ENCODE data around the gene HLCS.

DNA sequence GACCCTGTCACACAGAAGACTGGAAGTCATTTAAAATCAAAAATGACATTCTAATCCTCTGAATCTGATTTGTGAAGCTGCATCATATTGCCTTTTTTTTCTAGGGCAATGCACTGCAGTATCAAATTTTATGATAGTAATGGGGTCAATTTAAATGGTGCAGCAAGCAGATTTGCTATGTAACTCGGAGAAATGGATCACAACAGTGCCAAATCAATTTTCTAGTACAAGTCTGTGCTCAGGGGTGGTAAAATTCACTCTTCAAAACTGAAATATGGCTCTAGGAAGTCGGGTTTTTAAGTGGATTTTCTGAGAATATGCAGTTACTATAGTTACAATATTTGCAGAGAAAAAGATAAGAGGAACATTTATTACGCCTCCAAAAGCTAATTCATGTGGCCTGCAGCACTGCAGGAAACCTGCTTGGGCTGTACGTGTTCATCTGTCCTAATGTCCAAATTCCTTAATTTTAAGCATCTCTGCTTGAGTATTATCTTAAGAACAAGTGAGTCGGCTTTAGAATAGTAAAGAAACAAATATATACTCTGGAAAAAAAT, 31.5 kb downstream of the HLCS start:
- TF ChIP-seq, protein P1, sequence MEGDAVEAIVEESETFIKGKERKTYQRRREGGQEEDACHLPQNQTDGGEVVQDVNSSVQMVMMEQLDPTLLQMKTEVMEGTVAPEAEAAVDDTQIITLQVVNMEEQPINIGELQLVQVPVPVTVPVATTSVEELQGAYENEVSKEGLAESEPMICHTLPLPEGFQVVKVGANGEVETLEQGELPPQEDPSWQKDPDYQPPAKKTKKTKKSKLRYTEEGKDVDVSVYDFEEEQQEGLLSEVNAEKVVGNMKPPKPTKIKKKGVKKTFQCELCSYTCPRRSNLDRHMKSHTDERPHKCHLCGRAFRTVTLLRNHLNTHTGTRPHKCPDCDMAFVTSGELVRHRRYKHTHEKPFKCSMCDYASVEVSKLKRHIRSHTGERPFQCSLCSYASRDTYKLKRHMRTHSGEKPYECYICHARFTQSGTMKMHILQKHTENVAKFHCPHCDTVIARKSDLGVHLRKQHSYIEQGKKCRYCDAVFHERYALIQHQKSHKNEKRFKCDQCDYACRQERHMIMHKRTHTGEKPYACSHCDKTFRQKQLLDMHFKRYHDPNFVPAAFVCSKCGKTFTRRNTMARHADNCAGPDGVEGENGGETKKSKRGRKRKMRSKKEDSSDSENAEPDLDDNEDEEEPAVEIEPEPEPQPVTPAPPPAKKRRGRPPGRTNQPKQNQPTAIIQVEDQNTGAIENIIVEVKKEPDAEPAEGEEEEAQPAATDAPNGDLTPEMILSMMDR (IDR thresholded peaks at IDR 0.05; ENCODE audit: extremely low read depth in 1 of 2, insufficient read depth in 1 of 2, low read depth in 1 of 2, low read length in 2 of 2): no peak
- TF ChIP-seq, protein P2, sequence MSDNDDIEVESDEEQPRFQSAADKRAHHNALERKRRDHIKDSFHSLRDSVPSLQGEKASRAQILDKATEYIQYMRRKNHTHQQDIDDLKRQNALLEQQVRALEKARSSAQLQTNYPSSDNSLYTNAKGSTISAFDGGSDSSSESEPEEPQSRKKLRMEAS (IDR thresholded peaks at IDR 0.05; ENCODE audit: insufficient read depth, insufficient read length): no peak
- no peak for TF ChIP-seq POLR2A (IDR thresholded peaks at IDR 0.05; ENCODE audit: low read depth, low read length)
- no peak for TF ChIP-seq GATA2 (IDR thresholded peaks at IDR 0.05; ENCODE audit: insufficient read depth, insufficient read length, low read depth, low read length)
- TF ChIP-seq EZH2 (IDR thresholded peaks at IDR 0.05; ENCODE audit: borderline replicate concordance, low read depth, low read length, severe bottlenecking): no peak
- TF ChIP-seq JUN (IDR thresholded peaks at IDR 0.05; ENCODE audit: borderline replicate concordance, insufficient read depth, insufficient read length, low read depth): no peak
- TF ChIP-seq POLR2AphosphoS5 (IDR thresholded peaks at IDR 0.05; ENCODE audit: insufficient read depth, low read depth, low read length): no peak
- no peak for TF ChIP-seq FOS (IDR thresholded peaks at IDR 0.05; ENCODE audit: borderline replicate concordance, insufficient read depth, low read length)
- no peak for TF ChIP-seq MYC (IDR thresholded peaks at IDR 0.05; ENCODE audit: low read depth, low read length)

Measured in endothelial cell of umbilical vein (primary cell).